Midbrain (tissue), 1 donor: Measurements from ENCODE around the gene SLC22A23.

Experiments used
- DNase-seq: peaks from one replicate; lab custom pipeline; 2025; lab: John Stamatoyannopoulos, UW

The SLC22A23 gene

DNA sequence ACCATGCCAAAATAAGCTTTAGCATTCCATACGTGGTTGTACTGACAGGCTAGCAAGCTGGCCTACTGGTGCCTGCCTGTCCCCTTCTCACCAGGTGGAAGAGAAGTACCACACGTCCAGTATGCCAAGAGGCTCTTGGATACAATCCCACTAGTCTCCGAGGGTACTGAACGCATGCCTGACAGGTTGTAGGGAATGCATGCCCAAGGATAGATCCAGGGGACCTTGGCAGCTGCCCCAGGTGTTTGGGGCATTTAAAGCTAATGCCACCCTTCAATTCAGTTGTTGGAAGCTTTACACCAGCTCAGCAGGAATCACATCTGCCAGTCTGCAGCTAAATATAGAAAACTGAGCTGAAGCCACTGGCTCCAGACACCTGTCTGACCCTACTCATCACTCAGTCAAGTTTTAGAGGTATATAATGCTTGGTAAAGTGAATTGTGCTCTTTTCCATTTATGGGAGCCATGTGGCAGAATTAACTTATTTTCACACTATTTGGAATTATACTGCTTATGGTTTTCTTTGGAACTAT, 234.3 kb downstream of the SLC22A23 start:
- no peak for DNase-seq

DNA sequence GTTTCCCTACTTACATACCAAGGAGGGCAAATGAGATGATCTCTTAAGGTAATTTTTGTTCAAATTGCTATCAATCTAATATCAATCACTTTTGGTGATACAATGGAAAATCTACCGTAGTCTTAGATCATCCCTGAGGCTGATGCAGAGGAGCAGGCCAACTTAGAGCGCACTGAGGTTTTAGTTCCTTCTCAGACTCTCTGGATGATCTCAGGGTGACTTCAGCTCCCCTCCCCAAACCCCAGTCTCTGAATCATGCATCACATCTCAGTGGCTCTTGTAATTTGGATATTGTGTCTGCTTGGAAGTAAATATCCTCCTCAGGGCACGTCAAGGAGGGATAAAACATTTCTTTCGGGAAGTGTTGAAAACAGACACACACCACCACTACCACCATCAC, 235.3 kb downstream of the SLC22A23 start:
- DNase-seq: no peak

DNA sequence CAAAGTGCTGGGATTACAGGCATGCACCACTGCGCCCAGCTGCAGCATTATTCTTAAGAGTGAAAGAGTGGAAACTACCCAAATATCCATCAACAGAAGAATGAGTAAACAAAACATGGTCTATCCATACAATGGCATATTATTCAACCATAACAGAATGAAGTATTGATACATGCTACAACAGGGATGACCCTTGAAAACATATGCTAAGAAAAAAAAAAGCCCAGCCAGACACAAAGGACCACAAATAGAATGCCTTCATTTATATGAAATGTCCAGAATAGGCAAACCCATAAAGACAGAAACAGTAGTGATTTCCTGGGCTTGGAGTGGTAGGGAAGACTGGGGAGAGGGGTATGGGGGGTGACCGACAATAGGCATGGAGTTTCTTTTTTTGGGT, 236.5 kb downstream of the SLC22A23 start:
- no peak for DNase-seq
